ENCODE measurements around the gene FAM3D.

FAM3D gene

GRCh38 chr3:58672880-58673279 lies 6.3 kb upstream of the FAM3D start:
- no peak overlapping the region for H3K4me3 ChIP-seq (ENCODE audit: low read length)
- no peak for TF ChIP-seq ZNF274 (IDR thresholded peaks at IDR 0.05; ENCODE audit: low read depth, low read length)

- no peak for TF ChIP-seq ZNF274 (IDR thresholded peaks at IDR 0.05; ENCODE audit: low read depth, low read length)
- H3K4me3 ChIP-seq (ENCODE audit: low read length), result no peak overlapping the region
These were observed 5.9 kb upstream of the FAM3D start for GRCh38 chr3:58672451-58672850.

GRCh38 chr3:58670506-58671135 lies 4.0 kb upstream of the FAM3D start:
- TF ChIP-seq ZNF274 (IDR thresholded peaks at IDR 0.05; ENCODE audit: low read depth, low read length), result no peak

GRCh38 chr3:58668247-58668646 lies 1.7 kb upstream of the FAM3D start:
- H3K4me3 ChIP-seq (ENCODE audit: low read length), result no peak overlapping the region
- no peak for TF ChIP-seq ZNF274 (IDR thresholded peaks at IDR 0.05; ENCODE audit: low read depth, low read length)

More at GRCh38 chr3:58670506-58671135, 4.0 kb upstream of the FAM3D start:
- H3K4me3 ChIP-seq (ENCODE audit: low read length), result no peak overlapping the region

GRCh38 chr3:58667704-58668103 lies 1.1 kb upstream of the FAM3D start:
- H3K4me3 ChIP-seq (ENCODE audit: low read length), result no peak overlapping the region
- no peak for TF ChIP-seq ZNF274 (IDR thresholded peaks at IDR 0.05; ENCODE audit: low read depth, low read length)

GRCh38 chr3:58667229-58667628 lies 655 bp upstream of the FAM3D start:
- no peak for TF ChIP-seq ZNF274 (IDR thresholded peaks at IDR 0.05; ENCODE audit: low read depth, low read length)
- no peak overlapping the region for H3K4me3 ChIP-seq (ENCODE audit: low read length)

GRCh38 chr3:58665405-58665804 lies 1.2 kb downstream of the FAM3D start:
- no peak for TF ChIP-seq ZNF274 (IDR thresholded peaks at IDR 0.05; ENCODE audit: low read depth, low read length)
- H3K4me3 ChIP-seq (ENCODE audit: low read length), result no peak overlapping the region

GRCh38 chr3:58664611-58665010 lies 2.0 kb downstream of the FAM3D start:
- TF ChIP-seq ZNF274 (IDR thresholded peaks at IDR 0.05; ENCODE audit: low read depth, low read length), result no peak
- no peak overlapping the region for H3K4me3 ChIP-seq (ENCODE audit: low read length)

GRCh38 chr3:58661836-58662420 lies 4.6 kb downstream of the FAM3D start:
- no peak for TF ChIP-seq ZNF274 (IDR thresholded peaks at IDR 0.05; ENCODE audit: low read depth, low read length)
- H3K4me3 ChIP-seq (ENCODE audit: low read length), result no peak overlapping the region

- no peak for TF ChIP-seq ZNF274 (IDR thresholded peaks at IDR 0.05; ENCODE audit: low read depth, low read length)
- H3K4me3 ChIP-seq (ENCODE audit: low read length), result no peak overlapping the region
These were observed 5.6 kb downstream of the FAM3D start for GRCh38 chr3:58660998-58661397.

- no peak overlapping the region for H3K4me3 ChIP-seq (ENCODE audit: low read length)
- TF ChIP-seq ZNF274 (IDR thresholded peaks at IDR 0.05; ENCODE audit: low read depth, low read length), result no peak
These were observed 7.4 kb downstream of the FAM3D start for GRCh38 chr3:58659051-58659675.

- TF ChIP-seq ZNF274 (IDR thresholded peaks at IDR 0.05; ENCODE audit: low read depth, low read length), result no peak
- H3K4me3 ChIP-seq (ENCODE audit: low read length), result no peak overlapping the region
These were observed 8.1 kb downstream of the FAM3D start for GRCh38 chr3:58658508-58658907.

GRCh38 chr3:58657571-58658141 lies 8.9 kb downstream of the FAM3D start:
- no peak overlapping the region for H3K4me3 ChIP-seq (ENCODE audit: low read length)
- no peak for TF ChIP-seq ZNF274 (IDR thresholded peaks at IDR 0.05; ENCODE audit: low read depth, low read length)

GRCh38 chr3:58657036-58657520 lies 9.5 kb downstream of the FAM3D start:
- no peak overlapping the region for H3K4me3 ChIP-seq (ENCODE audit: low read length)
- no peak for TF ChIP-seq ZNF274 (IDR thresholded peaks at IDR 0.05; ENCODE audit: low read depth, low read length)

- H3K4me3 ChIP-seq (ENCODE audit: low read length), result no peak overlapping the region
- no peak for TF ChIP-seq ZNF274 (IDR thresholded peaks at IDR 0.05; ENCODE audit: low read depth, low read length)
These were observed 9.9 kb downstream of the FAM3D start for GRCh38 chr3:58656631-58657030.

Measured in GM08714 (cell line).